HCT116 (cell line): ENCODE data around the gene BRAT1. TPM values are rescaled to one million over a fixed set of nuclear protein-coding genes. Genes with fewer than 3 reads are reported as not detected.

Experiments used
- ATAC-seq: fragments of 200-7000 bp; cut with Tn5 transposase; 2 replicates; pipeline ENCODE4 v1.9.1; 2020; ENCODE audit warnings: mild to moderate bottlenecking, moderate library complexity
- BruUV-seq: library from RNA; stranded (reverse); fragments of 400-500 nt; replicated peaks from 2 replicates; lab custom pipeline; 2021; lab: Mats Ljungman, UMichigan
- CTCF ChIA-PET: fragments of 300-600 bp; sonication (Branson Sonifier 250); formaldehyde crosslinking; loops from one replicate; lab custom pipeline; 2021; ENCODE audit warnings: antibody characterized with exemption; lab: Charles Lee
- POLR2A ChIA-PET: fragments of 300-600, 350-600 bp; sonication (Branson Sonifier 250); formaldehyde crosslinking; loops from one replicate; lab custom pipeline; 2021; ENCODE audit warnings: antibody characterized with exemption; lab: Charles Lee
- RAD21 ChIA-PET, 2 experiments: fragments of 300-600 bp; sonication (Branson Sonifier 250); formaldehyde crosslinking; loops; one replicate each; lab custom pipeline; 2023; ENCODE audit warnings: low total read pairs in 2 of 2; ENCODE audit not compliant: uncharacterized antibody in 2 of 2, unreplicated experiment in 2 of 2, low non-redundant PET in 1 of 2; lab: Charles Lee
- DNase-seq: peaks from one replicate; pipeline ENCODE4 v3.0.0-alpha.2; 2010; ENCODE audit warnings: low read depth, low spot score
- H2AFZ ChIP-seq: fragments of 200-600 bp; shearing (Covaris generic), sonication (generic); 2 replicates; pipeline ENCODE4 v1.6.1; 2017; ENCODE audit warnings: low read depth, mixed run types, mixed read lengths, antibody characterized with exemption, low read length; ENCODE audit not compliant: poor library complexity, severe bottlenecking
- H3K27ac ChIP-seq: 2 replicates; pipeline ENCODE4 v1.5.1; 2012; ENCODE audit warnings: low read depth, low read length
- H3K27me3 ChIP-seq: fragments of 200-600 bp; sonication (generic); 2 replicates; pipeline ENCODE4 v1.6.1; 2016; ENCODE audit warnings: mixed run types, low read length, mixed read lengths; ENCODE audit not compliant: insufficient read depth
- H3K36me3 ChIP-seq, 2 experiments: fragments of 200-500 bp in 1 of 2; fragments of 200-600 bp in 1 of 2; sonication (Bioruptor generic) in 1 of 2; sonication (generic) in 1 of 2; 2 replicates each; pipeline versions ENCODE4 v1.5.1 to v1.6.1; 2014 to 2016; ENCODE audit warnings: low read length in 2 of 2, inconsistent platforms in 1 of 2, mixed read lengths in 1 of 2, mixed run types in 1 of 2; ENCODE audit not compliant: insufficient read depth in 2 of 2, control insufficient read depth in 1 of 2
- H3K4me1 ChIP-seq, 2 experiments: fragments of 200-600 bp in 1 of 2; sonication (generic) in 1 of 2; 2 replicates each; pipeline versions ENCODE4 v1.5.1 to v1.6.1; 2012 to 2017; ENCODE audit warnings: low read length in 2 of 2, inconsistent platforms in 1 of 2, mild to moderate bottlenecking in 1 of 2, mixed read lengths in 1 of 2, mixed run types in 1 of 2, moderate library complexity in 1 of 2; ENCODE audit not compliant: insufficient read depth in 2 of 2, control insufficient read depth in 1 of 2
- H3K4me2 ChIP-seq: fragments of 200-600 bp; sonication (generic); 2 replicates; pipeline ENCODE4 v1.6.1; 2017; ENCODE audit warnings: mixed run types, low read length, mixed read lengths
- H3K4me3 ChIP-seq, 2 experiments: fragments of 200-600 bp in 1 of 2; sonication (generic) in 1 of 2; replicated peaks in 1 of 2; 2 replicates each; pipeline ENCODE4 v1.5.1; 2011 to 2016; ENCODE audit warnings: low read length in 2 of 2, control low read depth in 1 of 2, low read depth in 1 of 2, mild to moderate bottlenecking in 1 of 2, mixed read lengths in 1 of 2, mixed run types in 1 of 2
- H3K79me2 ChIP-seq: fragments of 200-600 bp; sonication (generic); 2 replicates; pipeline ENCODE4 v1.6.1; 2017; ENCODE audit warnings: mild to moderate bottlenecking, mixed run types, low read length, moderate library complexity, mixed read lengths; ENCODE audit not compliant: insufficient read depth
- H3K9ac ChIP-seq: fragments of 200-600 bp; sonication (generic); 2 replicates; pipeline ENCODE4 v1.6.1; 2016; ENCODE audit warnings: low read length, mixed read lengths
- H3K9me2 ChIP-seq: fragments of 200-600 bp; sonication (generic), shearing (Covaris generic); 2 replicates; pipeline ENCODE4 v1.6.1; 2017; ENCODE audit warnings: mixed run types, mild to moderate bottlenecking, moderate library complexity; ENCODE audit not compliant: insufficient read depth
- H3K9me3 ChIP-seq, 2 experiments: fragments of 200-500 bp in 1 of 2; fragments of 200-600 bp in 1 of 2; sonication (Bioruptor generic) in 1 of 2; sonication (generic) in 1 of 2; 2 replicates each; pipeline ENCODE4 v1.6.1; 2014 to 2017; ENCODE audit warnings: low read length in 2 of 2, mixed read lengths in 2 of 2, inconsistent platforms in 1 of 2, low read depth in 1 of 2, mild to moderate bottlenecking in 1 of 2, mixed run types in 1 of 2, moderate library complexity in 1 of 2; ENCODE audit not compliant: control insufficient read depth in 1 of 2, insufficient read depth in 1 of 2
- H4K20me1 ChIP-seq: fragments of 200-600 bp; sonication (generic), shearing (Covaris generic); 2 replicates; pipeline ENCODE4 v1.6.1; 2017; ENCODE audit warnings: mixed run types, mild to moderate bottlenecking, moderate library complexity; ENCODE audit not compliant: insufficient read depth
- CBX3 ChIP-seq: IDR thresholded peaks from 2 replicates; pipeline ENCODE4 v1.6.1; 2012; ENCODE audit warnings: low read depth
- CEBPB ChIP-seq: IDR thresholded peaks from 2 replicates; pipeline ENCODE4 v1.6.1; 2012; ENCODE audit warnings: low read depth
- EGR1 ChIP-seq: IDR thresholded peaks from 2 replicates; pipeline ENCODE4 v1.6.1; 2012; ENCODE audit warnings: low read depth
- ELF1 ChIP-seq: IDR thresholded peaks from 2 replicates; pipeline ENCODE4 v1.6.1; 2012; ENCODE audit warnings: low read depth, borderline replicate concordance
- EZH2phosphoT487 ChIP-seq: fragments of 200-600 bp; IDR thresholded peaks from 2 replicates; pipeline ENCODE4 v1.6.1; 2018; ENCODE audit warnings: antibody characterized with exemption, borderline replicate concordance
- JUND ChIP-seq: IDR thresholded peaks from 2 replicates; pipeline ENCODE4 v1.6.1; 2012
- SIN3A ChIP-seq: IDR thresholded peaks from 2 replicates; pipeline ENCODE4 v1.6.1; 2012; ENCODE audit warnings: low read depth
- SP1 ChIP-seq: IDR thresholded peaks from 2 replicates; pipeline ENCODE4 v1.6.1; 2012; ENCODE audit warnings: low read depth
- YY1 ChIP-seq: IDR thresholded peaks from 2 replicates; pipeline ENCODE4 v1.6.1; 2011; ENCODE audit warnings: low read length, low read depth, moderate library complexity, mild to moderate bottlenecking; ENCODE audit not compliant: insufficient replicate concordance; ENCODE audit errors: extremely low read depth
- ZFX ChIP-seq: fragments of 450-650 bp; IDR thresholded peaks from 2 replicates; pipeline ENCODE4 v1.6.1; 2017
- ZNF274 ChIP-seq: fragments of 200-500 bp; sonication (Bioruptor generic); IDR thresholded peaks from 2 replicates; pipeline ENCODE4 v1.6.1; 2014; ENCODE audit warnings: mild to moderate bottlenecking, low read depth, low read length, inconsistent platforms
- intact Hi-C: fragments of 100-400 bp; cut with micrococcal nuclease; formaldehyde crosslinking; loops from 2 replicates; pipeline ENCODE4 v1.10.0; 2022
- total RNA-seq: library from RNA; stranded (reverse); gene quantifications from one replicate; pipeline ENCODE4 v1.2.1, GENCODE V29; 2021; ENCODE audit not compliant: unreplicated experiment
- TF ChIP-seq, protein P1 (sequence below): IDR thresholded peaks from 2 replicates; pipeline ENCODE4 v1.6.1; 2012; ENCODE audit warnings: low read depth
- TF ChIP-seq, protein P2 (sequence below): IDR thresholded peaks from 2 replicates; pipeline ENCODE4 v1.6.1; 2012

Gene BRAT1
- total RNA-seq, 1 experiment from 2014 or later: 47.6 TPM

DNA sequence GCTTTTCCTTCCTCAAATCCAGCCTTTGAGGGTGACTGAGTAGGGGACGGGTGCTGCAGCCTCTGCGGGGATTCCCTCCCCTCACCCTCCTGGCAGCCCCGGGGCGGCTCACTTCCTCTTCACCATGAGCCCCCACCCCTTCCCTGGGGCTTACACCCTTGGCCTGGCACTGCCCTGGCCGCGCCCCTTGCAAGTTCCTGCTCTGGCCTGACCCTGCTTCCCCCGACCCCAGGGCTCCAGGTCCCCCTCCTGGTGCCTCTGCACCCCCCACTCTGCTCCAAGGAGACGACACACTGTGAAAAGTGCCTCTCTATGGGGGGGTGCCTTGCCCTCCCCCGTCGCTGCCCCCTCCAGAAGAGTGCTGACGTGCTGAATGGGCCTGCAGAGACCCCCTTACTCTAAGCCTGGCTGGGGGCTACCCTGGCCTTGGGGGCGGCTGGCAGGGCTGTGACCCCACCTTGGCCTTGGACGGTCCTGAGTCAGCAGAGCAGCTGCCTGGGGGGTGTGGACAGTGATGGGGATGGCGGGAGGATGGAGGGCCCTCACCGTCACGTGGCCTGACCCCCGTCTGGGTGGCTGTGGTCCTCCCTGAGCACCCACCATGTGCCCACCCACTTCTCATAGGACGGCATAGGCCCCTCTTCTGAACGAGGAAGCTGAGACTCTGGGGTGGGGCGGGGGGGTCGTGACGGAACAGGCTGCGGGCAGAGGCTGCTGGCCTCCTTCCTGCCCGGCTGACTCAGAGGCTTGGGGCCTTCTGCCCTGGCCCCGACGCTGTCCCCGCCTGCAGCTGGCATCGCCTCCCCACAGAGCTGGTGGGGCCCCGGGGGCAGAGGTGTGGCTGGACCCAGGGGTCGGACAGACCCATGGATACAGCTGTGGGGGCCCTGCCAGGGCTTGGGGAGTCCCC lies 25.9 kb downstream of the BRAT1 start:
- Histone ChIP-seq H3K36me3 (no peaks in the 10 kb centered on the region), H3K27ac (peak overlapping the region; percentile 37; the same call in 1 of the 2 replicates), H3K27me3 (no peaks in the 10 kb centered on the region), H3K9me2 (no peaks in the 10 kb centered on the region), H4K20me1 (no peaks in the 10 kb centered on the region), H3K4me3 (peak overlapping the region in 1 of 2 experiments; percentile 20; a peak in 1 of 4 replicates), H3K4me1 (peaks cover 47 to 53% of the 10 kb centered on the region in 2 experiments), H3K79me2 (no peaks in the 10 kb centered on the region), H3K9ac (peak overlapping the region; percentile 12; the same call in 1 of the 2 replicates), H3K4me2 (peak overlapping the region; percentile 56), H3K9me3 (no peaks in the 10 kb centered on the region), H2AFZ (no peak overlapping the region)
- ChIA-PET RAD21 (interaction anchor here in 1 of 2 experiments (0.6 kb wide), 2 partner anchors 26 to 78 kb away, joined by 3 read pairs; partner anchors contain the start of gene BRAT1), POLR2A (no interaction called here), CTCF (interaction anchor here (0.6 kb wide), 1 partner anchor 61 kb away, joined by 3 read pairs; no protein-coding TSS in a partner anchor)
- DNase-seq: no peak
- BruUV-seq: no TSS peak
- ATAC-seq: peak; percentile 60
- intact Hi-C loops: no loop called here
- TF ChIP-seq SP1: no peak
- TF ChIP-seq CBX3: no peak
- TF ChIP-seq ZFX: no peak

DNA sequence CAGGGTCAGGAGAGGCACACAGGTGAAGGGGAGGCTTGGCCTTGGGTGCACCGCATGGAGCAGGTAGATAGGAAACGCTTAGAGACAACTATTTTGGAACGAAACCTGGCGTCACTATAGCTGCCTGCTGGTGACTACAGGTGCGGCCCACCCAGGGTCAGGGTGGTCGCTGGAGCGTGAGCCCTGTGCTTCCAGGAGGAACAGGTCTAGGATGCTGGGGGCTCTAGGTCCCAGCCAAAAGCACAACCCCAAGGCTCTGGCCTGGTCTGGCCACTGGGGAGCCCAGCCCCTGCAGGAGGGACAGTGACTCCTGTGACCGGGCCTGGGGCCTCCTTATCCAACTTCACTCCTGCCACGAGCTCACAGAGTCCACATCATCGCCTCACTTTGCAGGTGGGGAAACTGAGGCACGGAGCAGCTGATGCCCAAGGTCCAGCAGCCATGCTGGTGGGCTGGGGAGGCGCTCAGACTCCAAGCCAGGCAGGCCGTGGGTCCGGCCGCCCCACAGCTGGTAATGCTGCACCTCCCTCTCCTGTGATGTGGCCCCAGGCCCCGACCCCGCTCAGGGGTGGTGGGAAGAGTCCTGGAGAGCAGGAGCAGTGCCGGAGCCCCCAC lies 26.7 kb downstream of the BRAT1 start:
- Histone ChIP-seq H3K9ac (no peak overlapping the region), H3K79me2 (no peaks in the 10 kb centered on the region), H3K36me3 (no peaks in the 10 kb centered on the region), H3K9me3 (no peaks in the 10 kb centered on the region), H3K4me2 (peak overlapping the region; percentile 62), H2AFZ (no peak overlapping the region), H3K4me1 (peaks cover 53 to 61% of the 10 kb centered on the region in 2 experiments), H3K27me3 (no peaks in the 10 kb centered on the region), H3K4me3 (no peak overlapping the region), H3K9me2 (no peaks in the 10 kb centered on the region)
- CTCF ChIA-PET: interaction anchor here (0.7 kb wide), 1 partner anchor 60 kb away, joined by 3 read pairs; no protein-coding TSS in a partner anchor
- ATAC-seq: no peak
- RAD21 ChIA-PET: no interaction called here
- no TSS peak for BruUV-seq
- TF ChIP-seq CEBPB (no peak), ZFX (no peak), YY1 (no peak), JUND (no peak), CBX3 (no peak), EZH2phosphoT487 (no peak), ZNF274 (no peak), EGR1 (no peak), SIN3A (no peak), ELF1 (no peak)
- TF ChIP-seq, protein P1, sequence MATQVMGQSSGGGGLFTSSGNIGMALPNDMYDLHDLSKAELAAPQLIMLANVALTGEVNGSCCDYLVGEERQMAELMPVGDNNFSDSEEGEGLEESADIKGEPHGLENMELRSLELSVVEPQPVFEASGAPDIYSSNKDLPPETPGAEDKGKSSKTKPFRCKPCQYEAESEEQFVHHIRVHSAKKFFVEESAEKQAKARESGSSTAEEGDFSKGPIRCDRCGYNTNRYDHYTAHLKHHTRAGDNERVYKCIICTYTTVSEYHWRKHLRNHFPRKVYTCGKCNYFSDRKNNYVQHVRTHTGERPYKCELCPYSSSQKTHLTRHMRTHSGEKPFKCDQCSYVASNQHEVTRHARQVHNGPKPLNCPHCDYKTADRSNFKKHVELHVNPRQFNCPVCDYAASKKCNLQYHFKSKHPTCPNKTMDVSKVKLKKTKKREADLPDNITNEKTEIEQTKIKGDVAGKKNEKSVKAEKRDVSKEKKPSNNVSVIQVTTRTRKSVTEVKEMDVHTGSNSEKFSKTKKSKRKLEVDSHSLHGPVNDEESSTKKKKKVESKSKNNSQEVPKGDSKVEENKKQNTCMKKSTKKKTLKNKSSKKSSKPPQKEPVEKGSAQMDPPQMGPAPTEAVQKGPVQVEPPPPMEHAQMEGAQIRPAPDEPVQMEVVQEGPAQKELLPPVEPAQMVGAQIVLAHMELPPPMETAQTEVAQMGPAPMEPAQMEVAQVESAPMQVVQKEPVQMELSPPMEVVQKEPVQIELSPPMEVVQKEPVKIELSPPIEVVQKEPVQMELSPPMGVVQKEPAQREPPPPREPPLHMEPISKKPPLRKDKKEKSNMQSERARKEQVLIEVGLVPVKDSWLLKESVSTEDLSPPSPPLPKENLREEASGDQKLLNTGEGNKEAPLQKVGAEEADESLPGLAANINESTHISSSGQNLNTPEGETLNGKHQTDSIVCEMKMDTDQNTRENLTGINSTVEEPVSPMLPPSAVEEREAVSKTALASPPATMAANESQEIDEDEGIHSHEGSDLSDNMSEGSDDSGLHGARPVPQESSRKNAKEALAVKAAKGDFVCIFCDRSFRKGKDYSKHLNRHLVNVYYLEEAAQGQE: no peak
- TF ChIP-seq, protein P2, sequence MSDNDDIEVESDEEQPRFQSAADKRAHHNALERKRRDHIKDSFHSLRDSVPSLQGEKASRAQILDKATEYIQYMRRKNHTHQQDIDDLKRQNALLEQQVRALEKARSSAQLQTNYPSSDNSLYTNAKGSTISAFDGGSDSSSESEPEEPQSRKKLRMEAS: no peak
- TF ChIP-seq, all 23 proteins: peak for 0
- DNase-seq: no peak
- POLR2A ChIA-PET: interaction anchor here (1.2 kb wide), 1 partner anchor 60 kb away, joined by 4 read pairs; no protein-coding TSS in a partner anchor
- intact Hi-C loops: no loop called here
- H3K27ac ChIP-seq: peak overlapping the region; percentile 37
- H4K20me1 ChIP-seq: no peaks in the 10 kb centered on the region
